Measurements from ENCODE around the gene ABCG8. TPM values are rescaled to one million over a fixed set of nuclear protein-coding genes. Genes with fewer than 3 reads are reported as not detected.

Gene ABCG8
- polyA plus RNA-seq, 1 donor (not counting 4 experiments of a cell fraction or from before 2014, with no cell fraction given): not detected

DNA sequence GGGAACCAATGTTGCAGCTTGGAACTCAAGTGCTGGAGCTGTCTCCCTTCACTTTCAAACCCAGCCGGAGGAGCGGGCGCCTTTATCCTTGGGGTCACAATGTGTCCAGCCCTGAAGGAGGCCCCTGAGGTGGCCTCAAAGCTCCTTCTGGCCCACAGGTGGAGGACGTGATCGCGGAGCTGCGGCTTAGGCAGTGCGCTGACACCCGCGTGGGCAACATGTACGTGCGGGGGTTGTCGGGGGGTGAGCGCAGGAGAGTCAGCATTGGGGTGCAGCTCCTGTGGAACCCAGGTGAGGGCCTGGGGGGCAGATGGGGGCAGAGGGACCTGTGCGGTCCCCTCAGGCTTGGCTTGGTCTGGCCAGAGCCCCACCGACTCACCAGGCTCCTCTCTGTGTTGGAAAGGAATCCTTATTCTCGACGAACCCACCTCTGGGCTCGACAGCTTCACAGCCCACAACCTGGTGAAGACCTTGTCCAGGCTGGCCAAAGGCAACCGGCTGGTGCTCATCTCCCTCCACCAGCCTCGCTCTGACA is 13.5 kb downstream of the ABCG8 start:
- H3K9me3 ChIP-seq (ENCODE audit: control insufficient read depth, low read depth, low read length): no peaks in the 10 kb centered on the region
- no peaks in the 10 kb centered on the region for H4K20me1 ChIP-seq (ENCODE audit: control insufficient read depth, extremely low read depth, insufficient read depth, low read length)
- no peaks in the 10 kb centered on the region for H3K79me2 ChIP-seq (ENCODE audit: control insufficient read depth, insufficient read depth, low read length)
- dilution Hi-C loops (cut with MboI; ENCODE audit: extremely low pct_ligation_motif_present, low sequenced_read_pairs): no loop called here
- H3K4me2 ChIP-seq (ENCODE audit: control insufficient read depth, extremely low read depth, insufficient read depth, low read depth, low read length): no peak overlapping the region
- H3K4me3 ChIP-seq (ENCODE audit: control insufficient read depth in 2 of 3, extremely low read depth in 1 of 3, insufficient read depth in 2 of 3, low read depth in 1 of 3, low read length in 3 of 3): no peak overlapping the region
- TF ChIP-seq, protein P1, sequence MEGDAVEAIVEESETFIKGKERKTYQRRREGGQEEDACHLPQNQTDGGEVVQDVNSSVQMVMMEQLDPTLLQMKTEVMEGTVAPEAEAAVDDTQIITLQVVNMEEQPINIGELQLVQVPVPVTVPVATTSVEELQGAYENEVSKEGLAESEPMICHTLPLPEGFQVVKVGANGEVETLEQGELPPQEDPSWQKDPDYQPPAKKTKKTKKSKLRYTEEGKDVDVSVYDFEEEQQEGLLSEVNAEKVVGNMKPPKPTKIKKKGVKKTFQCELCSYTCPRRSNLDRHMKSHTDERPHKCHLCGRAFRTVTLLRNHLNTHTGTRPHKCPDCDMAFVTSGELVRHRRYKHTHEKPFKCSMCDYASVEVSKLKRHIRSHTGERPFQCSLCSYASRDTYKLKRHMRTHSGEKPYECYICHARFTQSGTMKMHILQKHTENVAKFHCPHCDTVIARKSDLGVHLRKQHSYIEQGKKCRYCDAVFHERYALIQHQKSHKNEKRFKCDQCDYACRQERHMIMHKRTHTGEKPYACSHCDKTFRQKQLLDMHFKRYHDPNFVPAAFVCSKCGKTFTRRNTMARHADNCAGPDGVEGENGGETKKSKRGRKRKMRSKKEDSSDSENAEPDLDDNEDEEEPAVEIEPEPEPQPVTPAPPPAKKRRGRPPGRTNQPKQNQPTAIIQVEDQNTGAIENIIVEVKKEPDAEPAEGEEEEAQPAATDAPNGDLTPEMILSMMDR (optimal IDR thresholded peaks at IDR 0.05 in 1 of 3, IDR thresholded peaks at IDR 0.05 in 1 of 3, conservative IDR thresholded peaks at IDR 0.05 in 1 of 3; ENCODE audit: extremely low read depth in 1 of 3, insufficient read depth in 2 of 3, low read length in 3 of 3): no peak
- TF ChIP-seq EZH2 (IDR thresholded peaks at IDR 0.05; ENCODE audit: low read length): no peak
- H3K9ac ChIP-seq (ENCODE audit: control insufficient read depth, extremely low read depth, insufficient read depth, low read length): no peak overlapping the region
- DNase-seq (ENCODE audit: low read depth, low spot score): no peak
- FAIRE-seq: no peak
- peaks cover 14% of the 10 kb centered on the region for H3K27me3 ChIP-seq (ENCODE audit: control insufficient read depth, extremely low read depth, insufficient read depth, low read length)
- no peak overlapping the region for H2AFZ ChIP-seq (ENCODE audit: control insufficient read depth, low read length)
- H3K36me3 ChIP-seq (ENCODE audit: control insufficient read depth in 2 of 2, extremely low read depth in 1 of 2, insufficient read depth in 2 of 2, low read length in 2 of 2): no peaks in the 10 kb centered on the region
- no peaks in the 10 kb centered on the region for H3K4me1 ChIP-seq (ENCODE audit: control insufficient read depth, extremely low read depth, insufficient read depth, low read length)
- no peak overlapping the region for H3K27ac ChIP-seq (ENCODE audit: control insufficient read depth, insufficient read depth, low read length)
- no peaks in the 10 kb centered on the region for H3K9me1 ChIP-seq (ENCODE audit: control insufficient read depth, extremely low read depth, insufficient read depth, low read length)

GRCh38 chr2:43853141-43854081 is 14.6 kb downstream of the ABCG8 start:
- no peak overlapping the region for H2AFZ ChIP-seq (ENCODE audit: control insufficient read depth, low read length)
- no peaks in the 10 kb centered on the region for H4K20me1 ChIP-seq (ENCODE audit: control insufficient read depth, extremely low read depth, insufficient read depth, low read length)
- TF ChIP-seq EZH2 (IDR thresholded peaks at IDR 0.05; ENCODE audit: low read length): no peak
- TF ChIP-seq, protein P1 (optimal IDR thresholded peaks at IDR 0.05 in 1 of 3, IDR thresholded peaks at IDR 0.05 in 1 of 3, conservative IDR thresholded peaks at IDR 0.05 in 1 of 3; ENCODE audit: extremely low read depth in 1 of 3, insufficient read depth in 2 of 3, low read length in 3 of 3): no peak
- H3K4me3 ChIP-seq (ENCODE audit: control insufficient read depth in 2 of 3, extremely low read depth in 1 of 3, insufficient read depth in 2 of 3, low read depth in 1 of 3, low read length in 3 of 3): no peak overlapping the region
- no peaks in the 10 kb centered on the region for H3K9me1 ChIP-seq (ENCODE audit: control insufficient read depth, extremely low read depth, insufficient read depth, low read length)
- FAIRE-seq (no peak), DNase-seq (ENCODE audit: low read depth, low spot score) (no peak)
- H3K4me1 ChIP-seq (ENCODE audit: control insufficient read depth, extremely low read depth, insufficient read depth, low read length): no peaks in the 10 kb centered on the region
- no peaks in the 10 kb centered on the region for H3K79me2 ChIP-seq (ENCODE audit: control insufficient read depth, insufficient read depth, low read length)
- no peak overlapping the region for H3K27ac ChIP-seq (ENCODE audit: control insufficient read depth, insufficient read depth, low read length)
- no peak overlapping the region for H3K9ac ChIP-seq (ENCODE audit: control insufficient read depth, extremely low read depth, insufficient read depth, low read length)
- H3K36me3 ChIP-seq (ENCODE audit: control insufficient read depth in 2 of 2, extremely low read depth in 1 of 2, insufficient read depth in 2 of 2, low read length in 2 of 2): no peaks in the 10 kb centered on the region
- H3K9me3 ChIP-seq (ENCODE audit: control insufficient read depth, low read depth, low read length): no peaks in the 10 kb centered on the region
- dilution Hi-C loops (cut with MboI; ENCODE audit: extremely low pct_ligation_motif_present, low sequenced_read_pairs): no loop called here
- no peak overlapping the region for H3K4me2 ChIP-seq (ENCODE audit: control insufficient read depth, extremely low read depth, insufficient read depth, low read depth, low read length)
- peaks cover 14% of the 10 kb centered on the region for H3K27me3 ChIP-seq (ENCODE audit: control insufficient read depth, extremely low read depth, insufficient read depth, low read length)
